Neuronal stem cell (in vitro differentiated cells): ENCODE data around the gene TMEM200B.

Experiments used
- DNase-seq: peaks from one replicate; pipeline ENCODE4 v3.0.0-alpha.2; 2013; ENCODE audit warnings: low spot score
- H2AFZ ChIP-seq: one replicate; pipeline ENCODE4 v1.6.1; 2013; ENCODE audit warnings: mild to moderate bottlenecking, low read length, inconsistent platforms
- H2AK5ac ChIP-seq: 2 replicates; pipeline ENCODE4 v1.6.1; 2013; ENCODE audit warnings: low read depth, mild to moderate bottlenecking, inconsistent platforms, low read length, moderate library complexity, mixed read lengths
- H2BK120ac ChIP-seq: 2 replicates; pipeline ENCODE4 v1.6.1; 2013; ENCODE audit warnings: low read depth, mild to moderate bottlenecking, inconsistent platforms, low read length, moderate library complexity, mixed read lengths
- H2BK12ac ChIP-seq: one replicate; pipeline ENCODE4 v1.6.1; 2013; ENCODE audit warnings: low read length, inconsistent platforms
- H2BK15ac ChIP-seq: 2 replicates; pipeline ENCODE4 v1.6.1; 2013; ENCODE audit warnings: mild to moderate bottlenecking, low read length, inconsistent platforms, mixed read lengths
- H2BK5ac ChIP-seq: one replicate; pipeline ENCODE4 v1.6.1; 2013; ENCODE audit warnings: inconsistent platforms, mild to moderate bottlenecking, low read length, moderate library complexity
- H3K14ac ChIP-seq: one replicate; pipeline ENCODE4 v1.6.1; 2013; ENCODE audit warnings: low read length, inconsistent platforms
- H3K18ac ChIP-seq: 2 replicates; pipeline ENCODE4 v1.6.1; 2013; ENCODE audit warnings: low read length, inconsistent platforms
- H3K23ac ChIP-seq: 2 replicates; pipeline ENCODE4 v1.6.1; 2013; ENCODE audit warnings: low read depth, mild to moderate bottlenecking, mixed read lengths, low read length, inconsistent platforms; ENCODE audit not compliant: poor library complexity
- H3K27ac ChIP-seq: replicated peaks from 3 replicates; pipeline ENCODE4 v1.5.1; 2013; ENCODE audit warnings: low read length, inconsistent platforms
- H3K27me3 ChIP-seq, 3 experiments: 2 replicates each; pipeline ENCODE4 v1.6.1; 2013; ENCODE audit warnings: low read length in 3 of 3, mild to moderate bottlenecking in 2 of 3, inconsistent platforms in 1 of 3, low read depth in 1 of 3, mixed read lengths in 1 of 3, moderate library complexity in 1 of 3; ENCODE audit not compliant: control insufficient read depth in 3 of 3, insufficient read depth in 3 of 3
- H3K36me3 ChIP-seq, 2 donors: replicated peaks in 1 of 2; 2 replicates each; pipeline ENCODE4 v1.6.1; 2013; ENCODE audit warnings: low read length in 2 of 2; ENCODE audit not compliant: control insufficient read depth in 2 of 2, insufficient read depth in 2 of 2
- H3K4ac ChIP-seq: 2 replicates; pipeline ENCODE4 v1.6.1; 2013; ENCODE audit warnings: inconsistent platforms, mild to moderate bottlenecking, low read length, moderate library complexity
- H3K4me1 ChIP-seq, 2 donors: 1 replicate in 1 of 2; 2 replicates in 1 of 2; pipeline ENCODE4 v1.6.1; 2013; ENCODE audit warnings: low read length in 2 of 2, low read depth in 1 of 2; ENCODE audit not compliant: control insufficient read depth in 2 of 2, insufficient read depth in 1 of 2
- H3K4me2 ChIP-seq: one replicate; pipeline ENCODE4 v1.6.1; 2013; ENCODE audit warnings: mild to moderate bottlenecking, low read length, inconsistent platforms; ENCODE audit not compliant: insufficient read depth, poor library complexity, severe bottlenecking
- H3K4me3 ChIP-seq, 2 donors: 2 replicates each; pipeline ENCODE4 v1.5.1; 2013; ENCODE audit warnings: low read length in 2 of 2, mild to moderate bottlenecking in 2 of 2, inconsistent platforms in 1 of 2, moderate library complexity in 1 of 2
- H3K79me1 ChIP-seq: one replicate; pipeline ENCODE4 v1.6.1; 2013; ENCODE audit warnings: low read depth, mild to moderate bottlenecking, inconsistent platforms, low read length, moderate library complexity
- H3K9ac ChIP-seq: one replicate; pipeline ENCODE4 v1.6.1; 2013; ENCODE audit warnings: mild to moderate bottlenecking, low read depth, low read length, inconsistent platforms; ENCODE audit not compliant: poor library complexity
- H3K9me3 ChIP-seq, 2 donors: replicated peaks in 1 of 2; 2 replicates each; pipeline versions ENCODE3 to v1.6.1; 2013; ENCODE audit warnings: low read length in 2 of 2, mild to moderate bottlenecking in 2 of 2, inconsistent platforms in 1 of 2, low read depth in 1 of 2, mixed read lengths in 1 of 2, moderate library complexity in 1 of 2; ENCODE audit not compliant: control insufficient read depth in 2 of 2, insufficient read depth in 1 of 2
- H4K8ac ChIP-seq: one replicate; pipeline ENCODE4 v1.6.1; 2013; ENCODE audit warnings: low read depth, mild to moderate bottlenecking, inconsistent platforms, low read length, moderate library complexity
- H4K91ac ChIP-seq: one replicate; pipeline ENCODE4 v1.6.1; 2013; ENCODE audit warnings: low read length, low read depth, mild to moderate bottlenecking, inconsistent platforms; ENCODE audit not compliant: poor library complexity
- WGBS, 2 donors: extraction: QIAGEN DNeasy Blood & Tissue Kit; methylation state at CpG; one replicate each; pipeline ENCODE4 v1.1.7; 2013; ENCODE audit warnings: missing lambda C conversion rate in 2 of 2, mixed read lengths in 1 of 2; ENCODE audit not compliant: insufficient read length in 2 of 2, insufficient replicate concordance in 1 of 2; ENCODE audit errors: extremely low coverage in 2 of 2; 5-methylcytosine and 5-hydroxymethylcytosine counted together

TMEM200B gene

DNA sequence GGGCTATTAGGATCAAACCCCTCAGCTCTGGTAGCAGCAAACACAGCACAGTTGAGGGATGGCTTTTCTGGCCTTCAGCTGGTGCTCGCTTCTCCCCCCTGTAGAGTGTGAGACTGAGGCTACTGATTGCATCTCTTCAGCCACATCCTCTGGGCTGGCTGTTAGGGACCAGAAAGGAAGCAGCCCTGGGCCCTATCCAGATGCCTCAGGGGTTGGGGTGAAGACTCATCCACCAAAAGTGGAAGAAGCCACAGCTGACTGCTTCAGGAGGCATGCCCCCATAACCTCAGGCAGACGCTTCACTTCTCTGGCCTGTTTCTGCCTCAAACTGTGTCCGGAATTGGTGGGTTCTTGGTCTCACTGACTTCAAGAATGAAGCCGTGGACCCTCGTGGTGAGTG, 6.2 kb upstream of the TMEM200B start:
- H3K18ac ChIP-seq: no peak overlapping the region
- peaks cover 3 to 6% of the 10 kb centered on the region in 2 donors for H3K4me1 ChIP-seq
- no peak overlapping the region for H4K91ac ChIP-seq
- no peak overlapping the region for H2AFZ ChIP-seq
- no peak overlapping the region for H2BK120ac ChIP-seq
- no peaks in the 10 kb centered on the region for H3K9me3 ChIP-seq
- no peak overlapping the region for H3K4ac ChIP-seq
- no peak overlapping the region for H2BK5ac ChIP-seq
- no peak overlapping the region for H3K4me3 ChIP-seq
- H3K27ac ChIP-seq: no peak overlapping the region
- no peak overlapping the region for H2BK12ac ChIP-seq
- H3K79me1 ChIP-seq: no peaks in the 10 kb centered on the region
- no peak overlapping the region for H3K23ac ChIP-seq
- no peak for DNase-seq
- H2BK15ac ChIP-seq: no peak overlapping the region
- H3K9ac ChIP-seq: no peak overlapping the region
- peaks cover 0 to 4% (median 0%) of the 10 kb centered on the region in 3 experiments for H3K27me3 ChIP-seq
- WGBS, 2 donors: no CpG with 5 or more reads among the region's 5 CpGs
- no peak overlapping the region for H2AK5ac ChIP-seq
- H3K36me3 ChIP-seq: no peaks in the 10 kb centered on the region
- H3K4me2 ChIP-seq: no peak overlapping the region
- H3K14ac ChIP-seq: no peak overlapping the region
- H4K8ac ChIP-seq: no peak overlapping the region

DNA sequence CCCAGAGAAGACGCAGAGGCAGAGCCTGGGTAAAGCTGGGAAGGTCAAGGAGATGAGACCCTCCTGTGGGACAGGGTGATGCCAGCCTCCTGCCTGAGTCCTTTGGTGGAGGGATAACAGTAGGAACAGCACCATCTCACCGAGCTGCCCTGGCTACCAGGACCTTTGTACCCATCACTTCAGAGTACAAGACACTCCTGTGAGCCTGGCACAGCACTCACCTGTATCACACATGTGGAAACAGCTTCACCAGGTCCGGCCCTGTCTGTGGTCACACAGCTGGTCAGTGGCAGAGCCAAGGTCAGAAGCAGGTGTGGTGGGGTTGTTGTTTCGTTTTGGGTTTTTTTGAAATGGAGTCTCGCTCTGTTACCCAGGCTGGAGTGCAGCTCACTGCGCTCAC, 5.0 kb upstream of the TMEM200B start:
- Histone ChIP-seq H2AK5ac (no peak overlapping the region), H2BK120ac (no peak overlapping the region), H3K23ac (no peak overlapping the region), H3K4me3 (no peak overlapping the region), H2AFZ (no peak overlapping the region), H3K18ac (peak overlapping the region; percentile 20), H3K4me2 (no peak overlapping the region), H3K14ac (no peak overlapping the region), H3K36me3 (no peaks in the 10 kb centered on the region), H4K8ac (no peak overlapping the region), H3K9ac (no peak overlapping the region), H4K91ac (no peak overlapping the region), H3K4ac (no peak overlapping the region), H2BK12ac (no peak overlapping the region), H3K27me3 (peaks cover 0 to 11% (median 4%) of the 10 kb centered on the region in 3 experiments), H3K4me1 (peaks cover 3 to 7% of the 10 kb centered on the region in 2 donors), H2BK5ac (no peak overlapping the region), H2BK15ac (no peak overlapping the region), H3K27ac (no peak overlapping the region), H3K79me1 (no peaks in the 10 kb centered on the region), H3K9me3 (no peaks in the 10 kb centered on the region)
- WGBS, 2 donors: no CpG with 5 or more reads among the region's 6 CpGs
- no peak for DNase-seq

DNA sequence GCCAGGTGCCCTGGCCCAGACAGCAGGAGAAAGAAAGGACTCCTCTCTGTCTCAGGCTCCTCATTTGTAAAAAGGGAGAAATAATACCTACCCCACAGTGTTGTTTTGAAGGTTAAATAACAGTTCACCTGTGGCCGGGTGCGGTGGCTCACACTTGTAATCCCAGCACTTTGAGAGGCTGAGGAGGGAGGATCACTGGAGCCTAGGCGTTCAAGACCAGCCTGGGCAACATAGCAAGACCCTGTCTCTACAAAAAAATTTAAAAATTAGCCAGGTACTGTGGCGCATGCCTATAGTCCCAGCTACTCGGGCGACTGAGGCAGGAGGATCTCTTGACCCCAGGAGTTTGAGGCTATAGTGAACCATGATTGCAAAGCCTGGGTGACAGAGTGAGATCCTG, 2.5 kb upstream of the TMEM200B start:
- H3K14ac ChIP-seq: no peak overlapping the region
- H3K4ac ChIP-seq: no peak overlapping the region
- no peak overlapping the region for H4K8ac ChIP-seq
- no peak overlapping the region for H4K91ac ChIP-seq
- H3K4me2 ChIP-seq: no peak overlapping the region
- H3K9ac ChIP-seq: no peak overlapping the region
- no peaks in the 10 kb centered on the region for H3K9me3 ChIP-seq
- no CpG with 5 or more reads among the region's 6 CpGs for WGBS, 2 donors
- peak overlapping the region; percentile 97 for H2AFZ ChIP-seq
- no peak overlapping the region for H2BK15ac ChIP-seq
- no peak overlapping the region for H2BK120ac ChIP-seq
- H3K27me3 ChIP-seq: peaks cover 0 to 36% (median 24%) of the 10 kb centered on the region in 3 experiments
- H2BK12ac ChIP-seq: no peak overlapping the region
- peaks cover 6% of the 10 kb centered on the region for H3K79me1 ChIP-seq
- peak overlapping the region; percentile 93 for H3K23ac ChIP-seq
- no peak overlapping the region for H2AK5ac ChIP-seq
- DNase-seq: no peak
- no peaks in the 10 kb centered on the region for H3K36me3 ChIP-seq
- no peak overlapping the region for H2BK5ac ChIP-seq
- H3K27ac ChIP-seq: no peak overlapping the region
- H3K4me3 ChIP-seq: no peak overlapping the region
- H3K18ac ChIP-seq: no peak overlapping the region
- peaks cover 6 to 7% of the 10 kb centered on the region in 2 donors for H3K4me1 ChIP-seq

DNA sequence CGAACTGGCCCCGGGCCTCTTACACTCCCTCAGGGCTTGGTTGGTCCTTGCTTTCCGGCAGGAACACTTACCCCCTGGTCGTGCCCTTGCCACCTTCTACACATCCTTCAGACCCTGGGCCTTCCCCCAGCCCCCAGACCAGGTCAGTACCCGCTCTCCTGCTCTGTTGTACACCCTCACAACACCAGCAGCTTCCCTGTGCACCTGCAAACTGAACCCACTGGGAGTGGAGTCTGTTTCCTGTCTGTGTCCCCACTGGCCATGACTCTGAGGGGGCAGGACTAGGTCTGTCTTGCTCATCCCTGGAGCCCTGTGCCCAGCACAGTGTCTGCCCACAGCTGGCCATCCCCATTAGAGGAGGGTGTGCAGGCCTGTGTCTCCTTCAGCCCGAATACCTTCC, 2.1 kb upstream of the TMEM200B start:
- WGBS, 2 donors: no CpG with 5 or more reads among the region's 6 CpGs
- Histone ChIP-seq H3K79me1 (peaks cover 6% of the 10 kb centered on the region), H3K14ac (no peak overlapping the region), H3K27ac (no peak overlapping the region), H3K4ac (peak overlapping the region; percentile 89), H4K8ac (no peak overlapping the region), H2BK120ac (no peak overlapping the region), H3K18ac (no peak overlapping the region), H2BK15ac (peak overlapping the region; percentile 30), H3K23ac (peak overlapping the region; percentile 93), H3K4me1 (peaks cover 6 to 7% of the 10 kb centered on the region in 2 donors), H4K91ac (no peak overlapping the region), H2AFZ (peak overlapping the region; percentile 97), H2BK5ac (no peak overlapping the region), H3K27me3 (peaks cover 0 to 40% (median 24%) of the 10 kb centered on the region in 3 experiments), H3K4me3 (no peak overlapping the region), H3K9ac (no peak overlapping the region), H2BK12ac (peak overlapping the region; percentile 46), H2AK5ac (peak overlapping the region; percentile 98), H3K36me3 (no peaks in the 10 kb centered on the region), H3K9me3 (no peaks in the 10 kb centered on the region), H3K4me2 (no peak overlapping the region)
- no peak for DNase-seq
